ENCODE data around the gene IFFO2. TPM values are rescaled to one million over a fixed set of nuclear protein-coding genes. Genes with fewer than 3 reads are reported as not detected.

Gene IFFO2
- total and polyA plus RNA-seq, 2 of the 8 experiments (the other 6 are each of a cell fraction or from before 2014, with no cell fraction given) = 6.6 to 10.4 TPM

DNA sequence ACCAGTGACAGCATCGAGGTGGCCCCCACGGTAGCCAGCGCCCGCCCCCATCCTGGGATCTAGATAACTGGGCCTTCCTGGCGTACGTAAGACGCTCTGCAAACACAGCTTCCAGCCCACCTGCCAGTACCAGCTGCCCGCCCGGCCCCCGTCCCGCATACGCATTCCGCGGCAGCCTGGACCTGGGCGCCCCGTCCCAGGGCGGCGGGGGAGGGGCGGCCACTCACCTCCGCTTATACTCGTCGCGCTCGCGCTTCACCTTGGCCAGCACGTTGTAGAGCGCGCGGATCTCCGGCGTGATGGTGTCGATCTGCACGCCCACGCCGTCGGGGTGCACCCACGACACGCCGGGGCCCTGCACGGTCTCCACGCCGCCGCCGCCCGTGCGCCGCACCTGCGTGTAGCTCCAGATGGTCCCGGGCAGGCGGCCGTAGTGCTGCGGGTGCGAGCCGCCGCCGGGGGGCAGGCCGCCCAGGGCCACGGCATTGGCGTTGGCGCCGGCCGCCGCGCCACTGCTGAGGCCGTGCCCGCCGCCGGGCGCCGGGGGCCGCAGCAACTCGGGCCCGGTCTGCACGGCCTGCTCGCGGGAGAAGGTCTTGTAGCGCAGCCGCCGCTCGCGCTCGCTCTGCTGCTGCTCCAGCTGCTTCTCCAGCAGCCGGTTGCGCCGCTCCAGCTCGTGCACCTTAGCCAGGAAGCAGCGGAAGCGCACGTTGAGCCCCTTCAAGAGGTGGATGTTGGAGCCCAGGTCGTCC, 859 bp downstream of the IFFO2 start (continued):
- TF ChIP-seq MAFK (IDR thresholded peaks at IDR 0.05; ENCODE audit: low read depth, low read length) (no peak), BACH1 (IDR thresholded peaks at IDR 0.05; ENCODE audit: low read length) (0 out of 2 replicates have a peak, but pooled peaks have one; percentile 42), TEAD4 (IDR thresholded peaks at IDR 0.05; ENCODE audit: low read depth, low read length) (peak; percentile 73; the same call in 1 of the 2 replicates), POLR2AphosphoS5 (IDR thresholded peaks at IDR 0.05; ENCODE audit: low read depth, low read length) (0 out of 2 replicates have a peak, but pooled peaks have one; percentile 3), PHF8 (conservative IDR thresholded peaks at IDR 0.05; ENCODE audit: low read depth, low read length) (peak; percentile 17; the same call in 1 of the 2 replicates), TBP (IDR thresholded peaks at IDR 0.05; ENCODE audit: low read depth, low read length) (peak; percentile 28; the same call in 1 of the 2 replicates), POLR2A (IDR thresholded peaks at IDR 0.05; ENCODE audit: control extremely low read depth in 1 of 2, low read depth in 2 of 2, low read length in 2 of 2) (no peak), SUZ12 (IDR thresholded peaks at IDR 0.05; ENCODE audit: low read length) (0 out of 2 replicates have a peak, but pooled peaks have one; percentile 24), KDM1A (IDR thresholded peaks at IDR 0.05; ENCODE audit: borderline replicate concordance, low read length) (peak; percentile 57; the same call in 1 of the 2 replicates), SIN3A (conservative IDR thresholded peaks at IDR 0.05 in 1 of 2, IDR thresholded peaks at IDR 0.05 in 1 of 2; ENCODE audit: low read depth in 1 of 2, low read length in 2 of 2) (0 out of 4 replicates have a peak, but pooled peaks have one; percentile 9 to 16)
- TF ChIP-seq, protein P1, sequence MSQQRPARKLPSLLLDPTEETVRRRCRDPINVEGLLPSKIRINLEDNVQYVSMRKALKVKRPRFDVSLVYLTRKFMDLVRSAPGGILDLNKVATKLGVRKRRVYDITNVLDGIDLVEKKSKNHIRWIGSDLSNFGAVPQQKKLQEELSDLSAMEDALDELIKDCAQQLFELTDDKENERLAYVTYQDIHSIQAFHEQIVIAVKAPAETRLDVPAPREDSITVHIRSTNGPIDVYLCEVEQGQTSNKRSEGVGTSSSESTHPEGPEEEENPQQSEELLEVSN (IDR thresholded peaks at IDR 0.05) = peak; percentile 25
